ELR (cell line): ENCODE data around the gene RICTOR.

ENCODE experiments used
- DNase-seq: peaks from one replicate; pipeline ENCODE4 v3.0.0-alpha.2; 2015; ENCODE audit warnings: low read depth

RICTOR gene

DNA sequence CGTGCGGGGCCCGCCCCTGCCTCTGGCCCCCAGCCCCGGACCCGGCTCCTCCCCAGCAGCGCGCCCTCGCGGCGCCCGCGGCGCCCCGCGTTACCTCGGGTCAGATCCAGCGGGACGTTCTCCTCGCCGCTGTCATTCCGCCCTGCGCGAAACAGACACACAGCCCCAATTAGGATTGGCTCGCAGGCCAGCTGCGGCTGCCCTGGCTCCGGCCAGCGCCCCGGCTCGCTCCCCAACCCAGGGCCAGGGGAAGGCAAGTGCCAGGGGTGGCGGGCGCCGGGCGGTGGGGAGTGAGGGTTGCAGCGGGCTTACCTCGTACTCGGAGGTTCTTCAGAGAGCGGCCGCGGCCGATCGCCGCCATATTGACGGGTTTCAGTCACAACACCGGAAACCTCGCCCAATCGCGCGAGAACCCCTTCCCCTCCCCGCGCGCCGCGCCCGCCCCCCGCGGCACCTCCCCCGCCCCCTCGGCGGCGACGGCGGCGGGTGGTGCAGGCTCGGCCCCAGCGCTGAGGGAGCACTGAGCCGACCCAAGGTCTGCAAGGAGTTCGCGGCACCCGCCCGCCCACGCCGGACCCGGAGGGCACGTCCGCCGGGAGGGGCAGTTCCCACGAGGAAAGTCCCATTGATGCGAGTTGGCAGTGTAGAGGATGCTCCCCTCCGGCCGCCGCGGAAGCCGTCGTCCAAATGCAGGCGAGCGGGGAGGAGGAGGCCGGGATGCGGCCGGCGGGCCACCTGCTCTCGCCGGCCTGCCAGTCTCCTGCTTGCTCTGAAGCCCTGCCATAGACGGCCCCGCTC lies at the start of gene RICTOR:
Gene RICTOR (minus strand): TSS at position 383 of the 798 bp plus-strand sequence. CDS start 22 bp downstream, at position 361.
- peak; percentile 92 for DNase-seq

DNA sequence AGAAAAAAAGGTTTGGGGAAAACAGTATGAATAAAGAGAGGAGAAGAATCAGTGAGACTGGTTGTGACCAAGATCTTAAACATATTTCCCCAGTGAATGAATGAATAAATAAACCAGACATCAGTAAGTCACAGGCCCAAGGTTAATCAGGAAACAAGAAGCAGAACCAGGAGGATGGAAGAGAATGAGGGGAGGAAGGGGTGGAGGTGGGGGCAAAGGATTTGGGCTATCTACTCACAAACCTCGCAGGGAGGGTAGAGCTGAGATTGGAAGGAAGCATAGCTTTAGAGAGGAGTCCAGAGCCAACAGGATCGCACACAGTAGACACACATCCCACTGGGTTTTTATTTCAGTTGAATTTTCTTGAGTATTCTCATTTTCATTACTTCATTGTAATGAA lies 47.7 kb upstream of the RICTOR start:
- DNase-seq = no peak

- DNase-seq = peak; percentile 38
Observed at GRCh38 chr5:39121315-39121714, 47.1 kb upstream of the RICTOR start.

- DNase-seq = no peak
Observed at GRCh38 chr5:39120052-39120420, 45.8 kb upstream of the RICTOR start.

GRCh38 chr5:39119404-39120051 lies 45.3 kb upstream of the RICTOR start:
- peak; percentile 55 for DNase-seq

GRCh38 chr5:39118638-39119037 lies 44.4 kb upstream of the RICTOR start:
- no peak for DNase-seq

DNA sequence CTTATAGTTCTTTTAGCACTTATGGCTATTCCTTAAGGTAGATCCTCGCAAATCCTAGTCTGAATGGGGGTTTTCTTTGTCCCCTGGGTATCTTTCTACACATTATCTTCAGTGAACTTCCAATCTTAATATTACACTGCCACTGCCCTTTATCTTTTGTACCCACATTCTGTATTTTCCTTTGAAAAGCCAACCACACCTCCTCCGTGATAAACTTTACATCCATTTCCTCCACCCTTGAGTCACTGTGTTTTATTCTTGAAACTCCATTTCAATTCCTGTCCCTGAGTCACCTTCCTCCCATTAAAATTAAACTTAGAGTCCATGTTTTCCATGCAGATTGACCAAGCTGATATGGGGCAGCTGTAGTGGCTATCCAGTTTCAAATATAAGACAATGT lies 43.2 kb upstream of the RICTOR start:
- DNase-seq = peak; percentile 84

DNA sequence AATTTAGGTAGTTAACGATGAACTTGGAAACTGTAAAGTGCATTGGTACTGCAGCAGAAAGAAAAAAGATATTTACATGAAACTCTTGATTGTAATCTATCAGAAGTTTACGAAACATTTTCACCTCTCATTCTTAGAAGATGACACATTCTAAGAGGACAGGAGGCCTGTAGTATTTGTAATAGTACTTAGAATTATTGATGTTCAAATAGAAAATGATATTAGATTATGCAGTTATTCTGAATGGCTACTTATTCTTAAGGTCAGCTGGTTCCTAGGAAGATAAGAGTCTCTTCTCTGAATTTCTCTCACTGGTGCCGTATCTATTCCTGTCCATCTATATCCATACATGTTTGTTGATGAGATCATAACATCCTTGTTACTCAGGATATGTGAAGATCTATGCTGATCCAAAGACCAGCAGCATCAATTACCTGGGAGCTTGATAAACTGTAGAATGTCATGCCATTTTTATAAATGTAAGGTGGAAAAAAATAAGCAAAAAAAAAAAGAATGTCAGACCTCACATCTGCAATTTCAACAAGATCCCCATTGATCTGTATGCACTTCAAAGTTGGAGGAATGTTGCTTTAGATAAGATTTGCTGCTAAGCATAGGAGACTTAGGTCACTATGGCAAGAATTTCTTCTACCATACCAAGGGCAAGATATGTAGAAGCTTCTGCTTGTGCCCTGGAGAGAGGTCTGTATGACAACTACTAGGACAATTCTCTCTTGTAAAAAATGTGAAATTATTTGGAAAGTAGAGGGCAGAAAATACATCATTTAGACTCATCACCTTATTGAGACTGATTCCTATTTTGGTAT lies 42.4 kb upstream of the RICTOR start:
- peak; percentile 61 for DNase-seq

DNA sequence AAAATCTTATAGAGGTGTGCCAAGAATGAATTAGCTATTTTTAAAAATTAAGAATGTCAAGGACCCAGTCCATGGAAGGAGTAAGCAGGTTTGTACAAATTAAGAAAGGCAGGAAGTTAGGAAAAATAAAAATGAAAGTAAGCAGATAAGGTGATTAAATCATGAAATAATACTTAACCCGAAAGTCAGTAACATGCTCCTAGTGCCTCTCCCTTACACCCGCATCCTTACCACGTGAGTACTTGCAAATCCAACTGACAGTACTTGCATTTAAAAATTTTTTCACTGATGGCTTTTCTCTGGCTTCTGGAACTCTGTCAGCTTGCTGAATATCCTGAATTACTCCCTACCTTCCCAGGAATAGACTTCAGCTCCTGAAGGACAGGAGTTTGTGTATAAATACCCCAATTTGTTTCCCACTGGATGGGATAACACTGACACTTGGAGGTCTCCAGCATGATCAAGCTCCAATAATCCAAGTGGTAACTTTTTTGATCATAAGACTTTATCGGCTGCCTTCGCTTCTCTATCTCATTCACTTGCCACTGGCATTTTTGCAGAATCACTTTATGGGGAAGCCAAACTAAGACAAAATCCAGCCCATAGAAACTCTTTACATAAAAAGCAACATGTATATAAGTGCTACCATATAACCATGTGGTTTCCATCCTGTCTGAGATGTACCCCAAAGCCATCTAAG lies 41.6 kb upstream of the RICTOR start:
- no peak for DNase-seq

DNA sequence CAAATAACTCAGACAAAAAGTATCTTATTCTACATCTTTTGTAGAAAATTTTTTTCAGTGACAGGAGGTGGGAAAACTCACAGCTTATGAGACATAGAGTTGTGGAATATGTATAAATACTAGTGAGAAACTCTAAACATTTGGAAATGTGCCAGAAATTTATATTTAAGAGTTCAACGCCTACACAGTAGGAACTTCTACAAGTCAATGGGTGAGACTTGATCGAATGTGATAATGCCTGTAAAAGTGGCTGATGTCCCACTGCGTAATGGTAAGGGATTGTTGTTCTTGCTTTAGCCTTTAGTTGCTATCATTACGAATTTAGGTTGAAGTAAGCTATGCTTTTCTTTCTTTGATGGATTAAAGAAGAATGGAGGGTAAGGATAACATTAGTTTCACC lies 40.0 kb upstream of the RICTOR start:
- no peak for DNase-seq

GRCh38 chr5:39113354-39113953 lies 39.3 kb upstream of the RICTOR start:
- no peak for DNase-seq

DNA sequence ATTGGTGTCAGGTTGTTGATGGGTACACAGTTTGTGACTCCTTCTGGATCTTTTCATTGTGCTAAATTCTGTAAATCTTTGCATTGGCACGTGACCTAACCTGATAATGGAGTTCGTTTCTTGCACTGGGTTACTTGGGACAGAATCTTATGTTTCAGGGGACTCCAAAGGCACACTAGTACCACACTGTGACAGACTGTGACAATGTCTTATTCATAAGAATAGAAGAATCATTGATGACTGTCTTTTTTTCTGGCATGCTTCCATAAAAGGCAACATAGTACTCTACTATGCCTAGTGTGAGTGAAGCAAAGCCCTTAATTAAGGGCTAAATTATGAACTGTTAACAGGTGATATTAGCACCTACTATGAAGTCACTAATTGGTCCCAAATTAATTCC lies 35.4 kb upstream of the RICTOR start:
- DNase-seq = no peak

DNA sequence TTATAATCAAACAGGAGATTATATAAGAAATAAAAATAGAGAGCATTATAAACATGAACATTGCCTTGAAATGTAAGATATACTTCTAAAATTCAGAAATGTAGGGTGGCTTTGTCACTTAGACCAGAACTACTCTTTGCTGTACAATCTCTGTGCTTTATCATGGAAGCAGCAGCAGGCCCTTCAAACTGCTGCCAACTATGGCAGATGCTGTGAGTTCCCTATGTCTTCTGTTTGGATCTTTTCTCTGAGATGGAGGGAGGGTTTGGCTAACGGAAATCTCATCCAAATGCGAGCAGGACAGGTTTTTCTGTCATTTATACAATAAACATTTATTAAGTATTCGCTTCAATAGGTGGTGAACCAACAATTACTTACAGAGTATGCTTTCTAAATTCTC lies 34.8 kb upstream of the RICTOR start:
- DNase-seq = no peak

- no peak for DNase-seq
Observed at GRCh38 chr5:39107350-39107749, 33.2 kb upstream of the RICTOR start.

GRCh38 chr5:39106322-39106721 lies 32.1 kb upstream of the RICTOR start:
- peak; percentile 68 for DNase-seq

DNA sequence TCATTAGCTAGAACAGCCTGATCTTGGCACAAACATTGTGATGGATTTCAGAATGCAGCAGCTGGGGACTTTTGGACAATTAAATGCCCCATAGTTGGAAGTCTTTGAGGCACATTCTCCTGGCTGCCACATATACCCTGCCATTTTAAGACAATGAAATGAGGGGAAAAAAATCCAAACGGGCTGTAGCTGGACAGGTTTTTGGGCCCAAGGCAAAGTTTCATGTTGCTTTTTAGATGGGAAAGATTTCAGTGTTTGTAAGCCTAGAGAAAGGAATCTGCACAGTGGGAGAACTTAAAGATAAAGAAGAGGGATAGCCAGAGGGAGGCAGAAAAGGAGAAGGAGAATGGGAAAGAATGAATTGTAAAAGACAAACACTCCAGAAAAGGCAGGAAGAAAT lies 30.0 kb upstream of the RICTOR start:
- no peak for DNase-seq

DNA sequence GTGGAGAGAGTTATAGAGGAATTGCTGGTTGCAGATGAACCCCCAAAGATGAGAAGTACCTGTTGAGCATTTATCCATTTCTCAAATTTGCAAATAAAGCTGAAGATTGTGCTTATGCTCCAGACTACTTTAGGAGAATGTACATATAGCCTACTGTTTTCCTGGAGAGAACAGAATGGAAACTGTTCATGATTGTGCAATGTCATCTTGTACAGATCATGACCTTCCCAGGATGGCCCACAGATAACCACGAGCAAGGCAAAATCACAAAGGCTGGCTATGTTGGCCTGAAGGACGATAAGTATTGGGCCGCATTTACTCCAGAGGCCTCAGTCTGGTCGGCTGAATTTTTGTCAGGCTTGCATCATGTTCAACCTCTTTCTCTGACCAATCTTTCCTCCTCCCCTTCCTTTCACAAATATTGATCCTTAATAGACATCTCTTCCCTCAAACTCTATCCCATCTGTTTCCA lies 28.5 kb upstream of the RICTOR start:
- DNase-seq = peak; percentile 63

DNA sequence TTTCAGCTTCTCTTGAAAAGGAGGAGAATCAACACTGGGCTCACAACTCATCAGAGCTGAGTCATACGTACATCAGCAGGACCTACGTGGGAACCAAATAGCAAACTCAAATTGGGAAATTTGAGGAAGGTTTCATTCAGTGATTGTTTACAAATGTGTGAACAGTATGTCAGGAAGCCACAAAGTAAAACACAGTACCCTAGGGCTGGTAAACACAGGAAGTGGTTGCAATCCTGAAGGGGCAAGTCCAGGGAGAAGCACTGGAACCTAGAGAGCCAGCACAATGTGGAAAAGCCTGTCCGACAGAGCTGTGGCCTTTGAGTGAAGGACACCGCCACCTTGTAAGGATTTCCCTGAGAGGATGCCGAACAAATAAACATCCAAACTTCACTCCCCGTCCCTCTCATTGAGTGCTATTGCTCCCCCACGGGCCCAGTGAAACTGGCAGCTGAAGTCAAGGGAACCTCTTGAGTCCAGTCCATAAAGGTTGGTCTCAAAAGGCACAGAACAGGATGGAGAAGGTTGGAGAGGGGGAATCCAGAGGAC lies 26.7 kb upstream of the RICTOR start:
- DNase-seq = peak; percentile 100

GRCh38 chr5:39100301-39100850 lies 26.2 kb upstream of the RICTOR start:
- DNase-seq = no peak

- DNase-seq = no peak
Observed at GRCh38 chr5:39099831-39100230, 25.6 kb upstream of the RICTOR start.

GRCh38 chr5:39093352-39093751 lies 19.2 kb upstream of the RICTOR start:
- DNase-seq = peak; percentile 74
